Fibroblast of villous mesenchyme (primary cell): Measurements from ENCODE around the gene DAZ4. TPM values are rescaled to one million over a fixed set of nuclear protein-coding genes. Genes with fewer than 3 reads are reported as not detected.
"Not testable (repeated sequence)": the region's sequence is repeated elsewhere in the genome, so short reads cannot be mapped to it uniquely, and the experiment has no call there.

Experiments
- DNase-seq: peaks from one replicate; pipeline ENCODE4 v3.0.0-alpha.2; 2010; ENCODE audit warnings: low read depth
- H3K4me3 ChIP-seq: 2 replicates; pipeline ENCODE4 v1.5.1; 2011; ENCODE audit warnings: low read depth, mild to moderate bottlenecking, low read length
- total RNA-seq: library from RNA; depleted of rRNA; stranded (reverse); fragments of >200 nt; gene quantifications from 2 replicates; pipeline ENCODE4 v1.2.3, GENCODE V29; 2012

The DAZ4 gene, protein sequence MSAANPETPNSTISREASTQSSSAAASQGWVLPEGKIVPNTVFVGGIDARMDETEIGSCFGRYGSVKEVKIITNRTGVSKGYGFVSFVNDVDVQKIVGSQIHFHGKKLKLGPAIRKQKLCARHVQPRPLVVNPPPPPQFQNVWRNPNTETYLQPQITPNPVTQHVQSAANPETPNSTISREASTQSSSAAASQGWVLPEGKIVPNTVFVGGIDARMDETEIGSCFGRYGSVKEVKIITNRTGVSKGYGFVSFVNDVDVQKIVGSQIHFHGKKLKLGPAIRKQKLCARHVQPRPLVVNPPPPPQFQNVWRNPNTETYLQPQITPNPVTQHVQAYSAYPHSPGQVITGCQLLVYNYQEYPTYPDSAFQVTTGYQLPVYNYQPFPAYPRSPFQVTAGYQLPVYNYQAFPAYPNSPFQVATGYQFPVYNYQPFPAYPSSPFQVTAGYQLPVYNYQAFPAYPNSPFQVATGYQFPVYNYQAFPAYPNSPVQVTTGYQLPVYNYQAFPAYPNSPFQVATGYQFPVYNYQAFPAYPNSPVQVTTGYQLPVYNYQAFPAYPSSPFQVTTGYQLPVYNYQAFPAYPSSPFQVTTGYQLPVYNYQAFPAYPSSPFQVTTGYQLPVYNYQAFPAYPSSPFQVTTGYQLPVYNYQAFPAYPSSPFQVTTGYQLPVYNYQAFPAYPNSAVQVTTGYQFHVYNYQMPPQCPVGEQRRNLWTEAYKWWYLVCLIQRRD
- total RNA-seq, result not detected in 2 replicates

DNA sequence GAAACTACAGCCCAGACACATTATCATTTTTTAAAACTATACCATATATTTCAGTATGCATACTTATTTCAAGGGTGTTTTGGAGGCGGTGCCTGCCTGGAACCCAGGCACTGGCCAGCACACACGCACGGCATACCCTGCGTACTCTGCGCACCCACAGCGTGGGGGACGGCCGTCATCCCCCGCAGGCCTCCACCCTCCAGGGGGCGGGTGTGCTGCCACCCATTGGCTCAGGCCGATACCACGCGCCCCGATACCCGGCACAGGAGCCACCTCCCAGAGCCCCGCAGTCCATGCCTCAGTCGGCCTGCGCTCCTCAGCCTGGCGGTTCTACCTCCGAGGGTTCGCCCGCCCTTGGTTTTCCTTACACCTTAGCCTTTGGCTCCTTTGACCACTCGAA lies at the start of gene DAZ4:
Gene DAZ4, plus strand, starts transcription at position 301 of the 400 bp plus-strand sequence. CDS start 208 bp downstream, outside the sequence.
- H3K4me3 ChIP-seq, DNase-seq: not testable (repeated sequence)

DNA sequence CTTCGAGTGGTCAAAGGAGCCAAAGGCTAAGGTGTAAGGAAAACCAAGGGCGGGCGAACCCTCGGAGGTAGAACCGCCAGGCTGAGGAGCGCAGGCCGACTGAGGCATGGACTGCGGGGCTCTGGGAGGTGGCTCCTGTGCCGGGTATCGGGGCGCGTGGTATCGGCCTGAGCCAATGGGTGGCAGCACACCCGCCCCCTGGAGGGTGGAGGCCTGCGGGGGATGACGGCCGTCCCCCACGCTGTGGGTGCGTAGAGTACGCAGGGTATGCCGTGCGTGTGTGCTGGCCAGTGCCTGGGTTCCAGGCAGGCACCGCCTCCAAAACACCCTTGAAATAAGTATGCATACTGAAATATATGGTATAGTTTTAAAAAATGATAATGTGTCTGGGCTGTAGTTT lies 20.4 kb upstream of the DAZ4 start, which contains the start of gene DAZ3:
Gene DAZ3, minus strand, starts transcription at position 101 of the 400 bp plus-strand sequence. CDS start 208 bp downstream, outside the sequence.
- DNase-seq, H3K4me3 ChIP-seq: not testable (repeated sequence)

DNA sequence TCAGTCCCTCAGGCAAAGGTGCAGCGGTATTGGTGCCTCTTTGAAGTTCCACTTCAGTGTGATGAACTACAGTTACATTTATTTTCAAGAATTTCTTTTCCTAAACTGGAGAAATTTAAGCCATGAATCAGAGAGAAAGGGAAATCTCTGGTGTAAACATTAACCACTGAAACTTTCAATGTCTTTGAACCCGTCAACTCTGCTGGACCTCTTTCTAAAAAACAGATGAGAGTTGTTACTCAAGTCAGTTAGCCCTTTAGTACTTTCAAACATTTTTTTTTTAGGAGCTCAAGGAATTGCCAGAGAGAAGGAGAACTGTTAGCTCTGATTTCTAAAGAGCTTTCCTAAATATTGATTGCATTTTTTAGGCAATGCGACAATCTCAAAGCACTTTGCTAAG lies 11.9 kb upstream of the DAZ4 start:
- DNase-seq, H3K4me3 ChIP-seq: not testable (repeated sequence)

DNA sequence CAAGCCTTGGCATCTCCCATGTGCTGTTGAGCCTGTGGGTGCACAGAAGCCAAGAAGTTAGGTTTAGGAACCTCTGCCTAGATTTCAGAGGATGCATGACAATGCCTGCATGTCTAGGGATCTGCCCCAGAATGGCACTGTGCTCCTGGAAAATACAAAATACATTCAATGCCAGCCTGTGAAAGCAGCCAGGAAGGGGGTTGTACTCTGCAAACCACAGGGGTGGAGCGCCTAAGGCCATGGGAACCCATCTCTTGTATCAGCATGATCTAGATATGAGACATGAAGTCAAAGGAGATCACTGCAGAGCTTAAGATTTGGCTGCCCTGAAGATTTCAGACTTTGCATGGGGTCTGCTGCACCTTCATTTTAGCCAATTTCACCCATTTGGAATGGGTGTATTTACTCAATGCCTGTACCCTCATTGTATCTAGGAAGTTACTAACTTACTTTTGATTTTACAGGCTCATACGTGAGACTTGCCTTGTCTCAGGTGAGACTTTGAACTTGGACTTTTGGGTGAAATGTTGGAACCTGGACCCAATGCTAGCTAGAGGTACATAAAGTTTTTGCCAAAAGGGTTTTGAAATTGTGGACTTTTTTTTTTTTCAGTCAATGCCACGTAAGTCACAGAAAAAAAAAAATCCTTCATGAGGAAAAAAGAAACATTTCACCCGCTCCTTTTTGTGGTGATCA lies 9.4 kb upstream of the DAZ4 start:
- DNase-seq, H3K4me3 ChIP-seq: not testable (repeated sequence)

DNA sequence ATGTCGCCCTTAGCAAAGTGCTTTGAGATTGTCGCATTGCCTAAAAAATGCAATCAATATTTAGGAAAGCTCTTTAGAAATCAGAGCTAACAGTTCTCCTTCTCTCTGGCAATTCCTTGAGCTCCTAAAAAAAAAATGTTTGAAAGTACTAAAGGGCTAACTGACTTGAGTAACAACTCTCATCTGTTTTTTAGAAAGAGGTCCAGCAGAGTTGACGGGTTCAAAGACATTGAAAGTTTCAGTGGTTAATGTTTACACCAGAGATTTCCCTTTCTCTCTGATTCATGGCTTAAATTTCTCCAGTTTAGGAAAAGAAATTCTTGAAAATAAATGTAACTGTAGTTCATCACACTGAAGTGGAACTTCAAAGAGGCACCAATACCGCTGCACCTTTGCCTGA lies 8.7 kb upstream of the DAZ4 start:
- DNase-seq, H3K4me3 ChIP-seq: not testable (repeated sequence)

Other genes starting within 250 kb of the DAZ4 start
- not detected in 2 replicates for gene BPY2B, start 215.9 kb upstream of the DAZ4 start, total RNA-seq
- gene DAZ3, start 20.5 kb upstream of the DAZ4 start, total RNA-seq, result not detected in 2 replicates
- not detected in 2 replicates for gene BPY2C, start 218.2 kb downstream of the DAZ4 start, total RNA-seq